GM12865 (cell line): ENCODE data around the gene AFDN.

ENCODE experiments used
- DNase-seq: peaks from one replicate; pipeline ENCODE4 v3.0.0; 2010; ENCODE audit warnings: low read depth
- H3K4me3 ChIP-seq: 2 replicates; pipeline ENCODE4 v1.5.1; 2011; ENCODE audit warnings: mild to moderate bottlenecking, low read depth, low read length, control low read depth
- CTCF ChIP-seq: IDR thresholded peaks from 2 replicates; pipeline ENCODE4 v1.5.1; 2011; ENCODE audit warnings: low read length, control low read depth, low read depth, inconsistent platforms; ENCODE audit not compliant: insufficient read depth; ENCODE audit errors: missing control alignments

Gene AFDN

GRCh38 chr6:168004023-168004422 lies 177.3 kb downstream of the AFDN start:
- no peak overlapping the region for H3K4me3 ChIP-seq
- no peak for DNase-seq
- TF ChIP-seq CTCF: no peak

- no peak overlapping the region for H3K4me3 ChIP-seq
- no peak for TF ChIP-seq CTCF
- DNase-seq: no peak
Measured at GRCh38 chr6:168004945-168005344, 178.2 kb downstream of the AFDN start.

DNA sequence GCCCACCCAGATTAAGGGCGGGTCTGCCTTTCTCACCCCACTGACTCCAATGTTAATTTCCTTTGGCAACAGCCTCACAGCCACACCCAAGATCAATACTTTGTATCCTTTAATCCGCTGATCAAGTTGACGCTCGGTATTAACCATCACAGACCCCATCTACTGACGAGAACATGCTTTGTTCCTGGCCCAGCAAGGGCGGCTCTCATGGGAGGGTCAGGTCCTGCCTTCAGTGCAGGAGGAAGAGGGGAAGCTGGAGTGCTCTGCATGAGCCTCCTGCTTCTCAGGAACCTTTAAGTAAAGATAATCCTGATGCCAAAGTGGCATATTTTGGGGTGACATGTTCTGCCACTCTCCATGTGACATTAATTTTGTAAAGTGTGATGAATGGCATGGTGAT lies 179.1 kb downstream of the AFDN start:
- DNase-seq: no peak
- no peak overlapping the region for H3K4me3 ChIP-seq
- no peak for TF ChIP-seq CTCF

DNA sequence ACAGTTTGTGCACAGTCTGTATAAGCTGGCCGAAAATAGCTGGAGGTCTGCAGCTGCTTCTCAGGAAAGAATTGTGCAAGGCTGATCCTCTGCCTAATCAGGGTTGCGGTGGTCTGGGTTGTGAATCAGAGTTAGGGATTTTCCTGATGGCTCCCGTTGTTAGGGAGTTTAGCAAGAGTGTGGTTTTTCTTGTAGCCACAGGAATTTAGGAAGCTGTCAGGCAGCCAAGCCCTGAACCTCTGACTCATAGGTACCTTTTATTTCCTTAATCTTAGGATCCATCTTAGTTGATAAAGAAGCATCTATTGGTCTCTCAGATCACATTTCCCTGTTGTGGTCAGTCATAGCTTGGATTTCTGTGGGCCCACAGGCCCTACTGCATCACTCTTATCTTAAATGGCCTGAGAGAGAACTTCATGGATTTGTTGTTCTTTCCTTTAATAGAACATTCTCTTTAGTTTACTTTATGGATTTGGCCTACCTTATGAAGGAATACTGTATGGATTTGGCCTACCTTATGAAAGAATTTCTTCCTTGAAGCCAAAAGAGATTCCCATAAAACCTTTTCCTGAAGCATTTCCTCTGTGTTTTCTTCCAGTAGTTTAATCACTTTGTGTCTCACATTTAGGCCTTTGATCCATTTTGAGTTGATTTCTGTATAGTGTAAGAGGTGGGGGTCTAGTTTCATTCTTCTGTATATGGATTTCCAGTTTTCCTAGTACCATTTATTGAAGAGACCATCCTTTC lies 181.1 kb downstream of the AFDN start:
- TF ChIP-seq CTCF: no peak
- H3K4me3 ChIP-seq: no peak overlapping the region
- no peak for DNase-seq

DNA sequence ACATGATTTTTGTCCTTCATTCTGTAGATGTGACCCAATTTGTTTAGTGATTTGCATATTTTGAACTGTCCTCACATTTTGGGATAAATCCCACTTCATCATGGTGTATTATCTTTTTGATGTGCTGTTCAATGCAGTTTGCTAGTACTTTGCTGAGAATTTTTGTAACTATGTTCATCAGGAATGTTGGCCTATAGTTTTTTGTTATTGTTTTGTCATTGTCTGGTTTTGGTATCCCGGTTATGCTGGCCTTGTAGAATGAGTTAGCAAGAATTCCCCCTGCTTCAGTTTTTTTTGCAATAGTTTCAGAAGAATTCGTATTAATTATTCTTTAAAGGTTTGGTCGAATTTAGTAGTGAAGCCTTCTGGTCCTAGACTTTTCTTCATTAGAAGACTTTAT lies 182.6 kb downstream of the AFDN start:
- no peak for TF ChIP-seq CTCF
- no peak for DNase-seq
- no peak overlapping the region for H3K4me3 ChIP-seq

GRCh38 chr6:168011291-168011690 lies 184.6 kb downstream of the AFDN start:
- TF ChIP-seq CTCF: no peak
- DNase-seq: no peak
- no peak overlapping the region for H3K4me3 ChIP-seq

GRCh38 chr6:168012431-168013249 lies 185.9 kb downstream of the AFDN start:
- no peak overlapping the region for H3K4me3 ChIP-seq
- TF ChIP-seq CTCF: no peak
- no peak for DNase-seq
